Kidney (tissue), 14 donors: ENCODE data around the gene RFX8. TPM values are rescaled to one million over a fixed set of nuclear protein-coding genes. Genes with fewer than 3 reads are reported as not detected.
"Not testable (repeated sequence)": the region's sequence is repeated elsewhere in the genome, so short reads cannot be mapped to it uniquely, and the experiment has no call there.

Experiments used
- DNase-seq, 5 donors: peaks; one replicate each; pipeline ENCODE4 v3.0.0-alpha.2; 2013 to 2020
- FAIRE-seq: peaks from 2 replicates; lab custom pipeline; 2012; peaks lifted over from hg19 to GRCh38; lab: Jason Lieb, UNC
- H3K27ac ChIP-seq, 2 donors: one replicate each; pipeline ENCODE4 v1.7.0; 2013; ENCODE audit warnings: low read depth in 2 of 2, low read length in 2 of 2, inconsistent platforms in 1 of 2
- H3K27me3 ChIP-seq: one replicate; pipeline ENCODE4 v1.7.1; 2013; ENCODE audit warnings: low read length, inconsistent platforms; ENCODE audit not compliant: control insufficient read depth, insufficient read depth
- H3K36me3 ChIP-seq, 3 donors: one replicate each; pipeline versions ENCODE4 v1.7.0 to v1.7.1; 2013; ENCODE audit warnings: low read length in 3 of 3, control low read depth in 1 of 3, inconsistent platforms in 1 of 3; ENCODE audit not compliant: insufficient read depth in 3 of 3, control insufficient read depth in 2 of 3
- H3K4me1 ChIP-seq, 3 donors: one replicate each; pipeline versions ENCODE4 v1.7.0 to v1.7.1; 2013; ENCODE audit warnings: low read length in 3 of 3, inconsistent platforms in 1 of 3, low read depth in 1 of 3; ENCODE audit not compliant: control insufficient read depth in 2 of 3, insufficient read depth in 2 of 3
- H3K4me3 ChIP-seq, 3 donors: one replicate each; pipeline versions ENCODE4 v1.7.0 to v1.8.1; 2013; ENCODE audit warnings: low read length in 3 of 3, control low read depth in 1 of 3, inconsistent platforms in 1 of 3
- H3K9ac ChIP-seq, 3 donors: one replicate each; pipeline versions ENCODE4 v1.7.0 to v1.7.1; 2013; ENCODE audit warnings: low read length in 3 of 3, control low read depth in 1 of 3, inconsistent platforms in 1 of 3
- H3K9me3 ChIP-seq, 3 donors: one replicate each; pipeline versions ENCODE4 v1.7.0 to v1.7.1; 2013; ENCODE audit warnings: low read length in 3 of 3, control low read depth in 1 of 3, inconsistent platforms in 1 of 3; ENCODE audit not compliant: control insufficient read depth in 2 of 3, insufficient read depth in 1 of 3
- intact Hi-C: fragments of 100-400 bp; cut with DNase I; formaldehyde crosslinking; loops from one replicate; pipeline ENCODE4 v1.11.1; 2022
- polyA plus RNA-seq: library from polyadenylated mRNA; stranded (reverse); fragments of 350-450 nt; fragmentation: Illumina TruSeq; extraction: RNeasy Lipid Tissue Mini Kit (QIAGEN cat#74804); gene quantifications from one replicate; pipeline ENCODE4 v1.2.3, GENCODE V29; 2014; ENCODE audit warnings: low read depth, low replicate concordance; ENCODE audit not compliant: insufficient read depth
- total RNA-seq: library from RNA; stranded (reverse); fragmentation: NEBNext Ultra II Directional; extraction: Animal tissue kit (Norgen Biotek cat#: 25700); gene quantifications from one replicate; pipeline ENCODE4 v1.2.1, GENCODE V29; 2021
- TF ChIP-seq, protein P1 (sequence below): IDR thresholded peaks from 3 replicates; pipeline ENCODE4 v1.5.1; 2012; ENCODE audit warnings: mild to moderate bottlenecking, moderate library complexity, borderline replicate concordance; ENCODE audit not compliant: insufficient read depth; ENCODE audit errors: extremely low read depth
- donor health status: control.
- donor health status: control.
- donor health status: control.
- donor health status: control.
- donor health status: control.
- donor health status: DM: yes; HTN: yes; CAD: no.
- donor health status: Normal renal cell carcinoma (clear cell type).

RFX8 gene
- total and polyA plus RNA-seq, 2 donors from 2014 or later, result 0.28 TPM; not detected in 1

DNA sequence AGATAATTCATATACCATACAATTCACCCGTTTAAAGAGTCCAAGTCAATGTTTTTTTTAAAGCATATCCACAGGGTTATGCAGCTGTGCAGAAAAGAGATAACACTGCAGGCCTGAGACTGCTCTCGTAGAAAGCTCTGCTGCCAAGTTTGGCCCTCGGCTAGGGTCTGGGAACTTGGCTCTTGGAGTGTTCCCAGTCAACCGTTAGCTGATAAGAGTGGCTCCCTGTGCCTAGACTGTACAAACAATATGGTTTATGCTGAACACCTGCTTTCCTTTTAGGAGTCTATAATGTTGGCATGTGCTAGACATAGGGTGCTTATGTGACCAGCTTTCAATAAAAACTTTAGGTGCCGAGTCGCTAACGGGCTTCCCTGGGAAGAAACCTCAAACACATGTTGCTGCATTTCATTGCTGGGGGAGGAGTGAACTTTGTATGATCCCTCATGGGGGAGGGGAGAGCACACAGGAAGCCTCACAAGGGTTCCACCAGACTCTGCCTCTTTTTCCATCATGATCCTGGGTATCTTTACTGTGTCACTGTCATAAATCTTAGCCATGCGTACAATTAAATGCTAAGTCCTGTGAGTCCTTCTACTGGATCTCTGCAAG, 34.7 kb downstream of the RFX8 start:
- TF ChIP-seq, protein P1, sequence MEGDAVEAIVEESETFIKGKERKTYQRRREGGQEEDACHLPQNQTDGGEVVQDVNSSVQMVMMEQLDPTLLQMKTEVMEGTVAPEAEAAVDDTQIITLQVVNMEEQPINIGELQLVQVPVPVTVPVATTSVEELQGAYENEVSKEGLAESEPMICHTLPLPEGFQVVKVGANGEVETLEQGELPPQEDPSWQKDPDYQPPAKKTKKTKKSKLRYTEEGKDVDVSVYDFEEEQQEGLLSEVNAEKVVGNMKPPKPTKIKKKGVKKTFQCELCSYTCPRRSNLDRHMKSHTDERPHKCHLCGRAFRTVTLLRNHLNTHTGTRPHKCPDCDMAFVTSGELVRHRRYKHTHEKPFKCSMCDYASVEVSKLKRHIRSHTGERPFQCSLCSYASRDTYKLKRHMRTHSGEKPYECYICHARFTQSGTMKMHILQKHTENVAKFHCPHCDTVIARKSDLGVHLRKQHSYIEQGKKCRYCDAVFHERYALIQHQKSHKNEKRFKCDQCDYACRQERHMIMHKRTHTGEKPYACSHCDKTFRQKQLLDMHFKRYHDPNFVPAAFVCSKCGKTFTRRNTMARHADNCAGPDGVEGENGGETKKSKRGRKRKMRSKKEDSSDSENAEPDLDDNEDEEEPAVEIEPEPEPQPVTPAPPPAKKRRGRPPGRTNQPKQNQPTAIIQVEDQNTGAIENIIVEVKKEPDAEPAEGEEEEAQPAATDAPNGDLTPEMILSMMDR, result no peak
- H3K9ac ChIP-seq, result no peak overlapping the region
- no peaks in the 10 kb centered on the region for H3K36me3 ChIP-seq
- no peak overlapping the region for H3K27ac ChIP-seq
- intact Hi-C loops, result no loop called here
- FAIRE-seq, result no peak
- no peaks in the 10 kb centered on the region for H3K27me3 ChIP-seq
- peak in 2 of 5 donors; percentile 23 to 55 for DNase-seq
- H3K9me3 ChIP-seq, result no peaks in the 10 kb centered on the region
- no peak overlapping the region for H3K4me3 ChIP-seq
- no peaks in the 10 kb centered on the region for H3K4me1 ChIP-seq

DNA sequence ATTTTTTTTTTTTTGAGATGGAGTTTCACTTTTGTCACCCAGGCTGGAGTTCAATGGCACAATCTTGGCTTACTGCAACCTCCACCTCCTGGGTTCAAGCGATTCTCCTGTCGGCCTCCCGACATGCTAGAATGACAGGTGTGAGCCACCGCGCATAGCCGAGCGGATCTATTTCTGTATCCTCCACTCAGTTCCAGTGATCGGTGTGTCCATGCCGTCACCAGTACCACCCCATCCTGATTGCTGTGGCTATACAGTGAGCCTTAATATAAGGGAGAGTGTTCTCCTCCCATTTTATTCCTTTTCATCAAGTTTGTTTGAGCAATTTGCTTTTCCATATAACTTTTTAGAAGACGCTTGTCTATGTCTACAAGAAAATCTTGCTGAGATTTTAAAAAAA, 35.2 kb downstream of the RFX8 start:
- TF ChIP-seq, protein P1, result no peak
- H3K27ac ChIP-seq, result no peak overlapping the region
- no peak for FAIRE-seq
- no peak overlapping the region for H3K9ac ChIP-seq
- H3K27me3 ChIP-seq, result no peaks in the 10 kb centered on the region
- H3K9me3 ChIP-seq, result no peaks in the 10 kb centered on the region
- no peaks in the 10 kb centered on the region for H3K4me1 ChIP-seq
- no peaks in the 10 kb centered on the region for H3K36me3 ChIP-seq
- intact Hi-C loops, result no loop called here
- no peak for DNase-seq
- H3K4me3 ChIP-seq, result no peak overlapping the region

DNA sequence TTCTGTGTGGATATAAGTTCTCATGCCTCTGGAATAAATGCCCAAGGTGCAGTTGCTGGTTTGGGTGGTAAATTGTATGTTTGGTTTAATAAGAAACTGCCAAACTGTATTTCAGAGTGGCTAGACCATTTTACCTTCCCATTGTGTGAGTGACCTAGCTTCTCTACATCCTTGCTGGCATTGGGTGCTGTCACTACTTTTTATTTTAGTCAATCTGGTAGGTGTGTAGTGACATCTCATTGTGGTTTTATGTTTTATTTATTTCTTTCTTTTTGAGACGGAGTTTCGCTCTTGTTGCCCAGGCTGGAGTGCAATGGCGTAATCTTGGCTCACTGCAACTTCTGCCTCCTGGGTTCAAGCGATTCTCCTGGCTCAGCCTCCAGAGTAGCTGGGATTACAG, 36.4 kb downstream of the RFX8 start:
- FAIRE-seq, DNase-seq, H3K27ac ChIP-seq, intact Hi-C loops, H3K9me3 ChIP-seq, H3K27me3 ChIP-seq, H3K9ac ChIP-seq, H3K4me1 ChIP-seq, H3K4me3 ChIP-seq, H3K36me3 ChIP-seq: not testable (repeated sequence)

DNA sequence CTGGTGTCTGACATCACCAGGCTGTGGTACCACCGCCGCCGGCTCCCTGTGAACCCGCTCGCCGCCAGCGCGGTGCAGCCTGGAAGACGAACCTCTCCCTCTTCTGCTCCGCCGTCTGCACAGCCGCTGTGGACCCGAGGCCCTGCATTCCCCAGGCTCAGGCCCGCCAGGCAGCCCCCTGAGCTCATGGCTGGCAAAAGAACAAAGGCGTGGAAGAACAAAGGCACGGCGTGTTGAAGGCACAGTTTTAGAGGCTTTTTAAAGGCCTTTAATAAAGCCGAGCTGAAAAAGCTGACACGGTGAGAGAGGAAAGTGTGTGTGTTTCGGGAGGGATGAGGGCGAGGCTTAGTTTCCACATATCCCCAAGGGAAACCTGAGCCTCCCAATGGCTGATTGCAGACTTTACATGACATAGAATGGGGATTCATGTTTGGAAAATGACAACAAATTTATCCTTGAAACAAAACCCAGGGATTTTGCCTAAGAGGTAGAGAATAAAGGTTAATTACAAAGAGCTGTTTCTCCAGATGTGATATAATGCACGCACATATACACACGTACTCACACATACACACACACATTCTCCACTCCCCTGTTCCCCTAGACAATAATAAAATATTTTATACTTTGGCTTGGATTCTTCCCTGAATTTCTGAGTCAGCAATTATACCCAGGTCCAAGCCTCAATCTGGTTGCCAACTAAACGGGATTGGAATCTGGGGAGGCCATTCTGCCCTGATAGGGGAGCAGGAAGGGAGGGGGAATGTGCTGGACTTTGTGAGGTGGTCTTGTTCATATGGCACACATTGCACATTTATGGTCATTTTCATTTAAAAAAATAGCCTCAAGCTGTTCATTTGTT, 39.7 kb downstream of the RFX8 start:
- TF ChIP-seq, protein P1, result no peak
- Histone ChIP-seq H3K4me1 (no peaks in the 10 kb centered on the region), H3K27me3 (no peaks in the 10 kb centered on the region), H3K9me3 (no peaks in the 10 kb centered on the region), H3K27ac (no peak overlapping the region), H3K36me3 (no peaks in the 10 kb centered on the region), H3K4me3 (no peak overlapping the region), H3K9ac (no peak overlapping the region)
- DNase-seq (peak in 4 of 5 donors; percentile 69 to 79 (median 74)), FAIRE-seq (no peak)
- intact Hi-C loops, result no loop called here
